Mucosa of descending colon (tissue), 3 donors: ENCODE data around the gene PROKR2. TPM values are rescaled to one million over a fixed set of nuclear protein-coding genes. Genes with fewer than 3 reads are reported as not detected.

ENCODE experiments used
- ATAC-seq: fragments of 200-7000 bp; cut with Tn5 transposase; one replicate; pipeline ENCODE4 v1.9.1; 2020; ENCODE audit warnings: mild to moderate bottlenecking, moderate library complexity
- DNase-seq, 3 donors: peaks; one replicate each; pipeline ENCODE4 v3.0.0-alpha.2; 2020
- H3K36me3 ChIP-seq: fragments of 200-600 bp; one replicate; pipeline ENCODE4 v1.8.0; 2021; ENCODE audit warnings: low read depth, mild to moderate bottlenecking
- H3K4me1 ChIP-seq: fragments of 200-600 bp; one replicate; pipeline ENCODE4 v1.8.0; 2021; ENCODE audit warnings: low read depth, mild to moderate bottlenecking
- H3K4me3 ChIP-seq: fragments of 200-600 bp; one replicate; pipeline ENCODE4 v1.8.0; 2021; ENCODE audit warnings: mild to moderate bottlenecking
- H3K9me3 ChIP-seq: fragments of 200-600 bp; one replicate; pipeline ENCODE4 v1.8.0; 2021; ENCODE audit warnings: mild to moderate bottlenecking
- CTCF ChIP-seq: fragments of 200-600 bp; IDR thresholded peaks from one replicate; pipeline ENCODE4 v1.8.0; 2022; ENCODE audit warnings: antibody characterized with exemption, mild to moderate bottlenecking
- intact Hi-C, 2 donors: fragments of 100-400 bp; cut with DNase I in 1 of 2; cut with micrococcal nuclease in 1 of 2; formaldehyde crosslinking; loops; one replicate each; pipeline versions ENCODE4 v1.11.0 to v1.11.1; 2022; cut with DNase I, micrococcal nuclease
- long read RNA-seq, 2 donors: library from polyadenylated mRNA; unstranded; transcript quantifications; one replicate each; pipeline ENCODE4 v2.0.0, GENCODE V29; 2019 to 2021
- total RNA-seq, 3 donors: library from RNA; stranded (reverse); fragmentation: NEBNext Ultra II Directional in 2 of 3; extraction: Animal tissue kit (Norgen Biotek cat#: 25700) in 2 of 3; gene quantifications; one replicate each; pipeline versions ENCODE4 v1.2.1 to v1.2.4, GENCODE V29; 2021 to 2023
- donor health status: DM: no; HTN: no; CAD: no; lungs with moderate emphysema.
- donor health status: DM: no; HTN: no; CAD: no.
- donor health status: DM: no; HTN: yes; CAD: no.

The PROKR2 gene
- total RNA-seq: not detected
- long read RNA-seq, donor 1: 0 reads
- long read RNA-seq, donor 2: 0 reads

GRCh38 chr20:5316188-5317158 is at the start of gene PROKR2:
TSS of gene PROKR2 (minus strand) at chr20:5316954. CDS start at chr20:5314369, 2,585 bp downstream.
- intact Hi-C loops: no loop called here
- Histone ChIP-seq H3K4me3 (no peak within 1 kb of the TSS), H3K4me1 (no peaks in the 10 kb centered on the region), H3K36me3 (no peaks in the 10 kb centered on the region), H3K9me3 (no peaks in the 10 kb centered on the region)
- no peak for DNase-seq
- no peak for TF ChIP-seq CTCF
- no peak for ATAC-seq

- no peak for TF ChIP-seq CTCF
- no peak overlapping the region for H3K4me3 ChIP-seq
- intact Hi-C loops: no loop called here
Measured at GRCh38 chr20:5364997-5365597, 48.3 kb upstream of the PROKR2 start.

GRCh38 chr20:5364136-5364821 is 47.5 kb upstream of the PROKR2 start:
- peaks cover 3% of the 10 kb centered on the region for H3K9me3 ChIP-seq
- TF ChIP-seq CTCF: no peak
- ATAC-seq (no peak), DNase-seq (no peak)
- H3K4me3 ChIP-seq: no peak overlapping the region
- intact Hi-C loops: no loop called here
- H3K4me1 ChIP-seq: no peaks in the 10 kb centered on the region
- H3K36me3 ChIP-seq: no peaks in the 10 kb centered on the region

More at GRCh38 chr20:5364997-5365597, 48.3 kb upstream of the PROKR2 start:
- Histone ChIP-seq H3K4me1 (no peaks in the 10 kb centered on the region), H3K36me3 (no peaks in the 10 kb centered on the region), H3K9me3 (no peaks in the 10 kb centered on the region)
- DNase-seq: no peak
- ATAC-seq: no peak

- H3K4me3 ChIP-seq: no peak overlapping the region
- H3K4me1 ChIP-seq: no peaks in the 10 kb centered on the region
- peaks cover 3% of the 10 kb centered on the region for H3K9me3 ChIP-seq
- ATAC-seq (no peak), DNase-seq (no peak)
- no peak for TF ChIP-seq CTCF
- no peaks in the 10 kb centered on the region for H3K36me3 ChIP-seq
- intact Hi-C loops: no loop called here
Measured at GRCh38 chr20:5362771-5363170, 46.0 kb upstream of the PROKR2 start.

- ATAC-seq (no peak), DNase-seq (no peak)
- Histone ChIP-seq H3K9me3 (peaks cover 3% of the 10 kb centered on the region), H3K4me3 (no peak overlapping the region), H3K36me3 (no peaks in the 10 kb centered on the region), H3K4me1 (no peaks in the 10 kb centered on the region)
- intact Hi-C loops: no loop called here
- TF ChIP-seq CTCF: no peak
Measured at GRCh38 chr20:5361176-5361575, 44.4 kb upstream of the PROKR2 start.
